Testis (tissue), 2 donors: ENCODE data around the gene BMPR1B.

Source experiments
- POLR2A ChIP-seq: fragments of 450-650 bp; IDR thresholded peaks from one replicate; pipeline ENCODE4 v1.6.1; 2017; ENCODE audit warnings: antibody characterized with exemption, mild to moderate bottlenecking, moderate library complexity
- TF ChIP-seq, protein P1 (sequence below), 3 experiments: fragments of 450-650 bp in 2 of 3; fragments of 200-600 bp in 1 of 3; sonication (generic) in 1 of 3; IDR thresholded peaks; one replicate each; pipeline ENCODE4 v1.5.1; 2016 to 2019; ENCODE audit warnings: antibody characterized with exemption in 3 of 3, mild to moderate bottlenecking in 2 of 3, moderate library complexity in 1 of 3

DNA sequence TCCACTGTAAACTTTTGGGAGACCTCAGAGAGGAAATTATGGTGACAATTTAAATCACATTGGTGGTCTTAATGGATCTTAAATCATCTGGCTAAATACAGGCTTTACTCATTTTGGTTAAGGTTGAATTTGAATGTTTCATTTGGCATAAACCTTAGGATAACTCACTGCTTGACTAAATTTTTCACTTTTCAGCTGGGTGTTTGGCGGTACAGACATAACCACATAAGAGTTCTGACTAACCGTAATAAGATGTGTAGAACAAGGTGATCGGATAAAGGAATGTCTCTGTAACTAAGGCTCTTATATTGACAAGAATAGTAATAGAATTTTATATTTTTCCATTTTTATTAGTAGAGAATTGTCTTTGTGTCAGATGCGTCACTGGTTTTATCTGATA lies 281.0 kb downstream of the BMPR1B start:
- no peak for TF ChIP-seq POLR2A
- TF ChIP-seq, protein P1, sequence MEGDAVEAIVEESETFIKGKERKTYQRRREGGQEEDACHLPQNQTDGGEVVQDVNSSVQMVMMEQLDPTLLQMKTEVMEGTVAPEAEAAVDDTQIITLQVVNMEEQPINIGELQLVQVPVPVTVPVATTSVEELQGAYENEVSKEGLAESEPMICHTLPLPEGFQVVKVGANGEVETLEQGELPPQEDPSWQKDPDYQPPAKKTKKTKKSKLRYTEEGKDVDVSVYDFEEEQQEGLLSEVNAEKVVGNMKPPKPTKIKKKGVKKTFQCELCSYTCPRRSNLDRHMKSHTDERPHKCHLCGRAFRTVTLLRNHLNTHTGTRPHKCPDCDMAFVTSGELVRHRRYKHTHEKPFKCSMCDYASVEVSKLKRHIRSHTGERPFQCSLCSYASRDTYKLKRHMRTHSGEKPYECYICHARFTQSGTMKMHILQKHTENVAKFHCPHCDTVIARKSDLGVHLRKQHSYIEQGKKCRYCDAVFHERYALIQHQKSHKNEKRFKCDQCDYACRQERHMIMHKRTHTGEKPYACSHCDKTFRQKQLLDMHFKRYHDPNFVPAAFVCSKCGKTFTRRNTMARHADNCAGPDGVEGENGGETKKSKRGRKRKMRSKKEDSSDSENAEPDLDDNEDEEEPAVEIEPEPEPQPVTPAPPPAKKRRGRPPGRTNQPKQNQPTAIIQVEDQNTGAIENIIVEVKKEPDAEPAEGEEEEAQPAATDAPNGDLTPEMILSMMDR (IDR thresholded peaks at IDR 0.05), result no peak
